ENCODE data around the gene HTT. TPM values are rescaled to one million over a fixed set of nuclear protein-coding genes. Genes with fewer than 3 reads are reported as not detected.

Gene HTT
- total RNA-seq, 1 experiment from 2014 or later, result 85.4 TPM

- H3K9me3 Mint-ChIP-seq, result no peaks in the 10 kb centered on the region
- no peaks in the 10 kb centered on the region for H3K36me3 Mint-ChIP-seq
- ChIA-PET CTCF (interaction anchor here (2.7 kb wide), 1 partner anchor 21 kb away, joined by 10 read pairs; no protein-coding TSS in a partner anchor), POLR2A (no interaction called here)
- ATAC-seq (no peak; the same call in 1 of the 2 replicates), DNase-seq (ENCODE audit: low spot score) (no peak)
- no peak overlapping the region for H3K4me3 Mint-ChIP-seq
- TF ChIP-seq PRDM15 (CRISPR knock-in tag; IDR thresholded peaks at IDR 0.05) (no peak), EMX1 (CRISPR knock-in tag; IDR thresholded peaks at IDR 0.05) (no peak)
- H3K27me3 Mint-ChIP-seq (ENCODE audit: low read depth), result no peaks in the 10 kb centered on the region
- H3K4me1 Mint-ChIP-seq, result no peaks in the 10 kb centered on the region
- no peak overlapping the region; the same call in 1 of the 2 replicates for H3K27ac Mint-ChIP-seq
These were observed 43.7 kb upstream of the HTT start for GRCh38 chr4:3030566-3031356.

- Mint-ChIP-seq H3K4me1 (no peaks in the 10 kb centered on the region), H3K27ac (no peak overlapping the region), H3K4me3 (no peak overlapping the region), H3K27me3 (ENCODE audit: low read depth) (no peaks in the 10 kb centered on the region), H3K36me3 (no peaks in the 10 kb centered on the region), H3K9me3 (no peaks in the 10 kb centered on the region)
- no peak for DNase-seq (ENCODE audit: low spot score)
- no peak for ATAC-seq
- ChIA-PET POLR2A (no interaction called here), CTCF (interaction anchor here (2.7 kb wide), 1 partner anchor 22 kb away, joined by 10 read pairs; no protein-coding TSS in a partner anchor)
- TF ChIP-seq MYBL2 (CRISPR knock-in tag; IDR thresholded peaks at IDR 0.05) (no peak), JUN (CRISPR knock-in tag; IDR thresholded peaks at IDR 0.05) (no peak), NFATC4 (CRISPR knock-in tag; IDR thresholded peaks at IDR 0.05) (no peak), ESRRA (CRISPR knock-in tag; IDR thresholded peaks at IDR 0.05; ENCODE audit: borderline replicate concordance) (no peak), ELF4 (CRISPR knock-in tag; IDR thresholded peaks at IDR 0.05; ENCODE audit: low read depth) (no peak), GTF2I (CRISPR knock-in tag; conservative IDR thresholded peaks at IDR 0.05) (no peak), ZNF532 (CRISPR knock-in tag; IDR thresholded peaks at IDR 0.05; ENCODE audit: borderline replicate concordance) (no peak), JAZF1 (CRISPR knock-in tag; IDR thresholded peaks at IDR 0.05) (no peak), E2F5 (CRISPR knock-in tag; IDR thresholded peaks at IDR 0.05) (no peak), ZNF396 (CRISPR knock-in tag; IDR thresholded peaks at IDR 0.05; ENCODE audit: borderline replicate concordance) (no peak), TCF7 (CRISPR knock-in tag; IDR thresholded peaks at IDR 0.05; ENCODE audit: low read depth) (no peak), GABPB1 (CRISPR knock-in tag; IDR thresholded peaks at IDR 0.05) (no peak), SOX15 (CRISPR knock-in tag; IDR thresholded peaks at IDR 0.05) (no peak)
- TF ChIP-seq, protein P1, sequence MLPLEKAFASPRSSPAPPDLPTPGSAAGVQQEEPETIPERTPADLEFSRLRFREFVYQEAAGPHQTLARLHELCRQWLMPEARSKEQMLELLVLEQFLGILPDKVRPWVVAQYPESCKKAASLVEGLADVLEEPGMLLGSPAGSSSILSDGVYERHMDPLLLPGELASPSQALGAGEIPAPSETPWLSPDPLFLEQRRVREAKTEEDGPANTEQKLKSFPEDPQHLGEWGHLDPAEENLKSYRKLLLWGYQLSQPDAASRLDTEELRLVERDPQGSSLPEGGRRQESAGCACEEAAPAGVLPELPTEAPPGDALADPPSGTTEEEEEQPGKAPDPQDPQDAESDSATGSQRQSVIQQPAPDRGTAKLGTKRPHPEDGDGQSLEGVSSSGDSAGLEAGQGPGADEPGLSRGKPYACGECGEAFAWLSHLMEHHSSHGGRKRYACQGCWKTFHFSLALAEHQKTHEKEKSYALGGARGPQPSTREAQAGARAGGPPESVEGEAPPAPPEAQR (CRISPR knock-in tag; IDR thresholded peaks at IDR 0.05), result no peak
- TF ChIP-seq, protein P2, sequence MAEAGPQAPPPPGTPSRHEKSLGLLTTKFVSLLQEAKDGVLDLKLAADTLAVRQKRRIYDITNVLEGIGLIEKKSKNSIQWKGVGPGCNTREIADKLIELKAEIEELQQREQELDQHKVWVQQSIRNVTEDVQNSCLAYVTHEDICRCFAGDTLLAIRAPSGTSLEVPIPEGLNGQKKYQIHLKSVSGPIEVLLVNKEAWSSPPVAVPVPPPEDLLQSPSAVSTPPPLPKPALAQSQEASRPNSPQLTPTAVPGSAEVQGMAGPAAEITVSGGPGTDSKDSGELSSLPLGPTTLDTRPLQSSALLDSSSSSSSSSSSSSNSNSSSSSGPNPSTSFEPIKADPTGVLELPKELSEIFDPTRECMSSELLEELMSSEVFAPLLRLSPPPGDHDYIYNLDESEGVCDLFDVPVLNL (CRISPR knock-in tag; IDR thresholded peaks at IDR 0.05; ENCODE audit: borderline replicate concordance, low read depth), result no peak
- TF ChIP-seq, protein P3, sequence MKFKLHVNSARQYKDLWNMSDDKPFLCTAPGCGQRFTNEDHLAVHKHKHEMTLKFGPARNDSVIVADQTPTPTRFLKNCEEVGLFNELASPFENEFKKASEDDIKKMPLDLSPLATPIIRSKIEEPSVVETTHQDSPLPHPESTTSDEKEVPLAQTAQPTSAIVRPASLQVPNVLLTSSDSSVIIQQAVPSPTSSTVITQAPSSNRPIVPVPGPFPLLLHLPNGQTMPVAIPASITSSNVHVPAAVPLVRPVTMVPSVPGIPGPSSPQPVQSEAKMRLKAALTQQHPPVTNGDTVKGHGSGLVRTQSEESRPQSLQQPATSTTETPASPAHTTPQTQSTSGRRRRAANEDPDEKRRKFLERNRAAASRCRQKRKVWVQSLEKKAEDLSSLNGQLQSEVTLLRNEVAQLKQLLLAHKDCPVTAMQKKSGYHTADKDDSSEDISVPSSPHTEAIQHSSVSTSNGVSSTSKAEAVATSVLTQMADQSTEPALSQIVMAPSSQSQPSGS (CRISPR knock-in tag; IDR thresholded peaks at IDR 0.05; ENCODE audit: borderline replicate concordance, low read depth), result no peak
These were observed 43.0 kb upstream of the HTT start for GRCh38 chr4:3031357-3032082.

All from WTC11 (cell line).